HCT116 (cell line): Measurements from ENCODE around the gene TLN1.

Experiments used
- CEBPB ChIP-seq: IDR thresholded peaks from 2 replicates; pipeline ENCODE4 v1.6.1; 2012; ENCODE audit warnings: low read depth
- CTCF ChIP-seq, 3 experiments: fragments of 200-600 bp in 1 of 3; sonication (generic) in 1 of 3; IDR thresholded peaks in 2 of 3; conservative IDR thresholded peaks in 1 of 3; 2 replicates each; pipeline ENCODE4 v1.5.1; 2012 to 2017; ENCODE audit warnings: low read depth in 2 of 3, low read length in 2 of 3, antibody characterized with exemption in 1 of 3, borderline replicate concordance in 1 of 3, control low read depth in 1 of 3, mild to moderate bottlenecking in 1 of 3, mixed read lengths in 1 of 3, mixed run types in 1 of 3, moderate library complexity in 1 of 3; ENCODE audit not compliant: insufficient read depth in 1 of 3
- EGR1 ChIP-seq: IDR thresholded peaks from 2 replicates; pipeline ENCODE4 v1.6.1; 2012; ENCODE audit warnings: low read depth
- EZH2 ChIP-seq: fragments of 200-600 bp; sonication (generic); IDR thresholded peaks from 2 replicates; pipeline ENCODE4 v1.6.1; 2017; ENCODE audit warnings: antibody characterized with exemption, mixed run types
- EZH2phosphoT487 ChIP-seq: fragments of 200-600 bp; IDR thresholded peaks from 2 replicates; pipeline ENCODE4 v1.6.1; 2018; ENCODE audit warnings: antibody characterized with exemption, borderline replicate concordance
- JUND ChIP-seq: IDR thresholded peaks from 2 replicates; pipeline ENCODE4 v1.6.1; 2012
- MAX ChIP-seq: IDR thresholded peaks from 2 replicates; pipeline ENCODE4 v1.6.1; 2012
- POLR2A ChIP-seq: IDR thresholded peaks from 2 replicates; pipeline ENCODE4 v1.7.0; 2011; ENCODE audit warnings: borderline replicate concordance; ENCODE audit not compliant: insufficient read depth, insufficient read length; ENCODE audit errors: extremely low read depth
- POLR2AphosphoS5 ChIP-seq: IDR thresholded peaks from 2 replicates; pipeline ENCODE4 v1.6.1; 2011; ENCODE audit warnings: mild to moderate bottlenecking, low read depth, low read length, moderate library complexity
- RAD21 ChIP-seq: IDR thresholded peaks from 2 replicates; pipeline ENCODE4 v1.6.1; 2012; ENCODE audit warnings: low read depth, mild to moderate bottlenecking
- REST ChIP-seq: IDR thresholded peaks from 2 replicates; pipeline ENCODE4 v1.6.1; 2012; ENCODE audit warnings: low read depth
- SP1 ChIP-seq: IDR thresholded peaks from 2 replicates; pipeline ENCODE4 v1.6.1; 2012; ENCODE audit warnings: low read depth
- TCF7L2 ChIP-seq: IDR thresholded peaks from 2 replicates; pipeline ENCODE4 v1.7.0; 2011; ENCODE audit warnings: borderline replicate concordance, inconsistent platforms; ENCODE audit not compliant: insufficient read depth, insufficient read length; ENCODE audit errors: extremely low read depth
- YY1 ChIP-seq: IDR thresholded peaks from 2 replicates; pipeline ENCODE4 v1.6.1; 2011; ENCODE audit warnings: low read length, low read depth, moderate library complexity, mild to moderate bottlenecking; ENCODE audit not compliant: insufficient replicate concordance; ENCODE audit errors: extremely low read depth

GRCh38 chr9:35705836-35706430, 26.1 kb downstream of the TLN1 start:
- TF ChIP-seq CEBPB: no peak
- no peak for TF ChIP-seq EZH2phosphoT487
- TF ChIP-seq JUND: no peak
- TF ChIP-seq POLR2AphosphoS5: no peak
- no peak for TF ChIP-seq EZH2
- no peak for TF ChIP-seq RAD21
- TF ChIP-seq CTCF (IDR thresholded peaks at IDR 0.05 in 2 of 3, conservative IDR thresholded peaks at IDR 0.05 in 1 of 3; ENCODE audit: borderline replicate concordance in 1 of 3, insufficient read depth in 1 of 3, low read depth in 2 of 3, low read length in 2 of 3): no peak
- no peak for TF ChIP-seq MAX
- TF ChIP-seq TCF7L2: no peak
- no peak for TF ChIP-seq YY1
- no peak for TF ChIP-seq POLR2A
- no peak for TF ChIP-seq SP1
- no peak for TF ChIP-seq REST
- TF ChIP-seq EGR1: no peak
